K562 (cell line): ENCODE data around the gene CDK11B. TPM values are rescaled to one million over a fixed set of nuclear protein-coding genes. Genes with fewer than 3 reads are reported as not detected.

Source experiments
- ATF7 ChIP-seq: fragments of 450-650 bp; IDR thresholded peaks from 2 replicates; pipeline ENCODE4 v1.7.1; 2014; ENCODE audit warnings: mild to moderate bottlenecking, moderate library complexity
- CBFB ChIP-seq: sonication (generic); formaldehyde crosslinking; IDR thresholded peaks from 2 replicates; pipeline ENCODE4 v1.4.0; 2020; ENCODE audit warnings: mild to moderate bottlenecking, missing genetic modification reagents
- EGR1 ChIP-seq: fragments of 450-650 bp; conservative IDR thresholded peaks from 2 replicates; pipeline ENCODE4 v1.6.1; 2017; ENCODE audit warnings: mild to moderate bottlenecking
- GATA2 ChIP-seq: sonication (generic); formaldehyde crosslinking; IDR thresholded peaks from 2 replicates; pipeline ENCODE4 v1.4.0; 2020; ENCODE audit warnings: mild to moderate bottlenecking, missing genetic modification reagents
- HOXB6 ChIP-seq: fragments of 250-450 bp; sonication (Bioruptor Pico); IDR thresholded peaks from 2 replicates; pipeline ENCODE4 v1.5.1; 2022; ENCODE audit warnings: mild to moderate bottlenecking, borderline replicate concordance
- KDM1A ChIP-seq, 2 experiments: fragments of 450-650 bp; IDR thresholded peaks; 2 replicates each; pipeline ENCODE4 v1.6.1; 2016; ENCODE audit warnings: mild to moderate bottlenecking in 2 of 2
- KLF6 ChIP-seq: fragments of 250-450 bp; sonication (Bioruptor Pico); IDR thresholded peaks from 2 replicates; pipeline ENCODE4 v1.4.0; 2020; ENCODE audit warnings: mild to moderate bottlenecking, moderate library complexity, borderline replicate concordance
- NR1H2 ChIP-seq: sonication (generic); formaldehyde crosslinking; IDR thresholded peaks from 2 replicates; pipeline ENCODE4 v1.4.0; 2020; ENCODE audit warnings: mild to moderate bottlenecking, missing genetic modification reagents
- PCBP1 ChIP-seq: fragments of 200-400 bp; formaldehyde crosslinking; IDR thresholded peaks from 2 replicates; pipeline ENCODE4 v1.6.1; 2018; ENCODE audit warnings: mild to moderate bottlenecking, low read depth, low read length; ENCODE audit not compliant: poor library complexity, severe bottlenecking
- PTRF ChIP-seq: fragments of 450-650 bp; IDR thresholded peaks from 2 replicates; pipeline ENCODE4 v1.6.1; 2016; ENCODE audit warnings: mild to moderate bottlenecking, missing genetic modification characterization, missing compliant biosample characterization
- RBBP5 ChIP-seq: fragments of 200-600 bp; sonication (generic); IDR thresholded peaks from 2 replicates; pipeline ENCODE4 v1.6.1; 2012; ENCODE audit warnings: borderline replicate concordance, mild to moderate bottlenecking, low read length, control low read depth, inconsistent platforms; ENCODE audit not compliant: insufficient read depth, poor library complexity, severe bottlenecking
- RFX1 ChIP-seq: fragments of 450-650 bp; IDR thresholded peaks from 2 replicates; pipeline ENCODE4 v1.6.1; 2016; ENCODE audit warnings: mild to moderate bottlenecking, moderate library complexity
- RFX5 ChIP-seq: IDR thresholded peaks from 2 replicates; pipeline ENCODE4 v1.6.1; 2011; ENCODE audit warnings: low read depth, mild to moderate bottlenecking, improper control_type of control experiment, low read length
- RHOXF2B ChIP-seq: fragments of 250-450 bp; sonication (Bioruptor Pico); conservative IDR thresholded peaks from 2 replicates; pipeline ENCODE4 v1.5.1; 2021
- SIN3B ChIP-seq: fragments of 450-650 bp; IDR thresholded peaks from 2 replicates; pipeline ENCODE4 v1.6.1; 2017; ENCODE audit warnings: low read depth, mild to moderate bottlenecking, moderate library complexity
- SRSF9 ChIP-seq: fragments of 200-400 bp; formaldehyde crosslinking; IDR thresholded peaks from 2 replicates; pipeline ENCODE4 v1.6.1; 2017; ENCODE audit warnings: low read depth, low read length, borderline replicate concordance
- ZNF3 ChIP-seq: fragments of 250-450 bp; sonication (Bioruptor Pico); IDR thresholded peaks from 2 replicates; pipeline ENCODE4 v1.5.0; 2021; ENCODE audit warnings: mild to moderate bottlenecking, moderate library complexity
- ZNF77 ChIP-seq: fragments of 250-450 bp; sonication (Bioruptor Pico); IDR thresholded peaks from 2 replicates; pipeline ENCODE4 v1.5.0; 2020
- polyA plus RNA-seq, 8 experiments: library from polyadenylated mRNA; depleted of rRNA in 4 of 8; stranded (reverse) in 5 of 8; unstranded in 3 of 8; fragments of >200 nt; fragmentation: Nextera tagmentation in 2 of 8; fragmentation: Illumina TruSeq in 1 of 8; extraction: Ambion mirVana in 2 of 8; extraction: Trizol in 1 of 8; gene quantifications; 2 replicates each; pipeline versions ENCODE4 v1.2.1 to v1.2.3, GENCODE V29; 2011 to 2014; ENCODE audit warnings: inconsistent platforms in 1 of 8, missing spikeins in 1 of 8
- total RNA-seq, 7 experiments: library from RNA; depleted of rRNA in 6 of 7; stranded (reverse); fragments of >200 nt in 6 of 7; fragmentation: Illumina TruSeq in 2 of 7; extraction: Trizol in 2 of 7; gene quantifications; 2 replicates each; pipeline versions ENCODE4 v1.2.1 to v1.2.3, GENCODE V29; 2011 to 2021; ENCODE audit warnings: low replicate concordance in 1 of 7
- TF ChIP-seq, protein P1 (sequence below): sonication (generic); formaldehyde crosslinking; IDR thresholded peaks from 2 replicates; pipeline ENCODE4 v1.8.1; 2023; ENCODE audit warnings: mild to moderate bottlenecking, missing genetic modification reagents, moderate library complexity
- TF ChIP-seq, protein P2 (sequence below): fragments of 450-650 bp; conservative IDR thresholded peaks from 2 replicates; pipeline ENCODE4 v1.6.1; 2016; ENCODE audit warnings: missing genetic modification characterization, low read depth, mild to moderate bottlenecking, missing compliant biosample characterization, moderate library complexity
- TF ChIP-seq, protein P3 (sequence below): fragments of 450-650 bp; IDR thresholded peaks from 2 replicates; pipeline ENCODE4 v1.6.1; 2016; ENCODE audit warnings: antibody characterized with exemption
- TF ChIP-seq, protein P4 (sequence below): sonication (generic); formaldehyde crosslinking; IDR thresholded peaks from 2 replicates; pipeline ENCODE4 v1.9.0; 2022; ENCODE audit warnings: mild to moderate bottlenecking, missing genetic modification reagents
- TF ChIP-seq, protein P5 (sequence below): IDR thresholded peaks from 2 replicates; pipeline ENCODE4 v1.6.1; 2016; ENCODE audit warnings: missing genetic modification characterization, missing compliant biosample characterization

CDK11B gene
- total and polyA plus RNA-seq, 9 of the 15 experiments (the other 6 are each of a cell fraction or from before 2014, with no cell fraction given): 2.8 to 52.2 (median 19.5) TPM

DNA sequence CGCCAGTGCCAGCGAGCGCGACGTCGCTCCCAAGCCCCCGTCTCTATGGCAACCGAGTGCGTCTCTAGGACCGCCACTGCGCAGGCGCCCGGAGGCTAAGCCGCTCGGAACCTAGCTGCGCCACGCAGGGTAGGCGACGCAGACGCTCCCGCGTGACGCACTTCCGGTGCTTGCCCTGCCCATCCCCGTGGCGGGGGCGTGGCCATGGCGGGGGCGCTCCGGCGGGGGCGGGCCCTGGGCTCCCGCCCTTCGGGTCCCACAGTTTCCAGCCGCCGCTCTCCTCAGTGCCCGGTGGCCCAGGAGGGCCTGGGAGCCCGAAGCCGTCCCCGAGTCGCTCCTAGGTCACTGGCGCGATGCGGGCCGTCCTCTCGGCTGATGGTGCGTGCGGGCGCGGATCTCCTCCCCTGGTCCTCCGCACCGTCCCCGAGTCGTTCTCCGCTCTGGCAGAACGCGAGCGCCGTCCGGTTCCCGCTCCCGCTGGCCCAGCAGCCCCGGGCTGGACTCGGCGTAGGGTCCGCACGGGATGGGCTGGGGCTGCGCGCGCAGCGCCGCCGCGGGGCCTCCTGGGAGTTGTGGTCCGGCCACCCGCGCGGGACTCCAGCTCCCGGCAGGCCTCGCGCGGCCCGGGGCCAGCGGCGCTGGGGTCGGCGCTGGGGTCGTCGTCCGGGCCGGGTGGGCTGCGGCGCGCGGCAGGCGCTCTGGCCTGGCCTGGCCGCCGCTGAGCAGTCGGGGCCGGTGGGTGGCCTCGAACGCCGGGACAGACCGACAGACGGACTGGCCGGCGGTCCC lies 43.4 kb downstream of the CDK11B start, which contains the start of gene MIB2 (continued):
- peak; percentile 87 for TF ChIP-seq RFX5
- TF ChIP-seq CBFB (CRISPR knock-in tag): 0 out of 2 replicates have a peak, but pooled peaks have one; percentile 57
- peak; percentile 28; the same call in 1 of the 2 replicates for TF ChIP-seq NR1H2
- peak; percentile 99 for TF ChIP-seq RFX1
- TF ChIP-seq, protein P1, sequence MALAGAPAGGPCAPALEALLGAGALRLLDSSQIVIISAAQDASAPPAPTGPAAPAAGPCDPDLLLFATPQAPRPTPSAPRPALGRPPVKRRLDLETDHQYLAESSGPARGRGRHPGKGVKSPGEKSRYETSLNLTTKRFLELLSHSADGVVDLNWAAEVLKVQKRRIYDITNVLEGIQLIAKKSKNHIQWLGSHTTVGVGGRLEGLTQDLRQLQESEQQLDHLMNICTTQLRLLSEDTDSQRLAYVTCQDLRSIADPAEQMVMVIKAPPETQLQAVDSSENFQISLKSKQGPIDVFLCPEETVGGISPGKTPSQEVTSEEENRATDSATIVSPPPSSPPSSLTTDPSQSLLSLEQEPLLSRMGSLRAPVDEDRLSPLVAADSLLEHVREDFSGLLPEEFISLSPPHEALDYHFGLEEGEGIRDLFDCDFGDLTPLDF (CRISPR knock-in tag): peak; percentile 91
- TF ChIP-seq PCBP1: peak; percentile 85
- TF ChIP-seq SIN3B: peak; percentile 67
- peak; percentile 100 for TF ChIP-seq EGR1
- TF ChIP-seq HOXB6 (CRISPR knock-in tag): no peak
- no peak for TF ChIP-seq KLF6
- no peak for TF ChIP-seq SRSF9
- TF ChIP-seq, protein P2, sequence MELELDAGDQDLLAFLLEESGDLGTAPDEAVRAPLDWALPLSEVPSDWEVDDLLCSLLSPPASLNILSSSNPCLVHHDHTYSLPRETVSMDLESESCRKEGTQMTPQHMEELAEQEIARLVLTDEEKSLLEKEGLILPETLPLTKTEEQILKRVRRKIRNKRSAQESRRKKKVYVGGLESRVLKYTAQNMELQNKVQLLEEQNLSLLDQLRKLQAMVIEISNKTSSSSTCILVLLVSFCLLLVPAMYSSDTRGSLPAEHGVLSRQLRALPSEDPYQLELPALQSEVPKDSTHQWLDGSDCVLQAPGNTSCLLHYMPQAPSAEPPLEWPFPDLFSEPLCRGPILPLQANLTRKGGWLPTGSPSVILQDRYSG (tag): no peak
- TF ChIP-seq, protein P3, sequence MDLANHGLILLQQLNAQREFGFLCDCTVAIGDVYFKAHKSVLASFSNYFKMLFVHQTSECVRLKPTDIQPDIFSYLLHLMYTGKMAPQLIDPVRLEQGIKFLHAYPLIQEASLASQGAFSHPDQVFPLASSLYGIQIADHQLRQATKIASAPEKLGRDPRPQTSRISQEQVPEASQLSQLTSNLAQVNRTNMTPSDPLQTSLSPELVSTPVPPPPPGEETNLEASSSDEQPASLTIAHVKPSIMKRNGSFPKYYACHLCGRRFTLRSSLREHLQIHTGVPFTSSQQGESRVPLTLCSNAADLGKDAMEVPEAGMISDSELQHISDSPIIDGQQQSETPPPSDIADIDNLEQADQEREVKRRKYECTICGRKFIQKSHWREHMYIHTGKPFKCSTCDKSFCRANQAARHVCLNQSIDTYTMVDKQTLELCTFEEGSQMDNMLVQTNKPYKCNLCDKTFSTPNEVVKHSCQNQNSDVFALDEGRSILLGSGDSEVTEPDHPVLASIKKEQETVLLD: peak; percentile 96
- peak; percentile 83 for TF ChIP-seq RBBP5
- no peak for TF ChIP-seq GATA2
- no peak for TF ChIP-seq ZNF3
- no peak for TF ChIP-seq RHOXF2B (CRISPR knock-in tag)
- TF ChIP-seq ZNF77 (CRISPR knock-in tag): peak; percentile 72; the same call in 1 of the 2 replicates
- TF ChIP-seq KDM1A (IDR thresholded peaks at IDR 0.05): no peak
- no peak for TF ChIP-seq PTRF (tag)
- peak; percentile 85 for TF ChIP-seq ATF7
- TF ChIP-seq, protein P4, sequence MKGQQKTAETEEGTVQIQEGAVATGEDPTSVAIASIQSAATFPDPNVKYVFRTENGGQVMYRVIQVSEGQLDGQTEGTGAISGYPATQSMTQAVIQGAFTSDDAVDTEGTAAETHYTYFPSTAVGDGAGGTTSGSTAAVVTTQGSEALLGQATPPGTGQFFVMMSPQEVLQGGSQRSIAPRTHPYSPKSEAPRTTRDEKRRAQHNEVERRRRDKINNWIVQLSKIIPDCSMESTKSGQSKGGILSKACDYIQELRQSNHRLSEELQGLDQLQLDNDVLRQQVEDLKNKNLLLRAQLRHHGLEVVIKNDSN (CRISPR knock-in tag): peak; percentile 69
- TF ChIP-seq, protein P5, sequence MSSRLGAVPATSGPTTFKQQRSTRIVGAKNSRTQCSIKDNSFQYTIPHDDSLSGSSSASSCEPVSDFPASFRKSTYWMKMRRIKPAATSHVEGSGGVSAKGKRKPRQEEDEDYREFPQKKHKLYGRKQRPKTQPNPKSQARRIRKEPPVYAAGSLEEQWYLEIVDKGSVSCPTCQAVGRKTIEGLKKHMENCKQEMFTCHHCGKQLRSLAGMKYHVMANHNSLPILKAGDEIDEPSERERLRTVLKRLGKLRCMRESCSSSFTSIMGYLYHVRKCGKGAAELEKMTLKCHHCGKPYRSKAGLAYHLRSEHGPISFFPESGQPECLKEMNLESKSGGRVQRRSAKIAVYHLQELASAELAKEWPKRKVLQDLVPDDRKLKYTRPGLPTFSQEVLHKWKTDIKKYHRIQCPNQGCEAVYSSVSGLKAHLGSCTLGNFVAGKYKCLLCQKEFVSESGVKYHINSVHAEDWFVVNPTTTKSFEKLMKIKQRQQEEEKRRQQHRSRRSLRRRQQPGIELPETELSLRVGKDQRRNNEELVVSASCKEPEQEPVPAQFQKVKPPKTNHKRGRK (tag): no peak
